Measurements from ENCODE around the gene FARSA.
"Not testable (repeated sequence)": the region's sequence is repeated elsewhere in the genome, so short reads cannot be mapped to it uniquely, and the experiment has no call there.

Gene FARSA

GRCh38 chr19:12891553-12892021 lies 41.9 kb downstream of the FARSA start:
- H3K4me1 Mint-ChIP-seq, result peaks cover 19% of the 10 kb centered on the region
- no peaks in the 10 kb centered on the region for H3K27me3 Mint-ChIP-seq
- H3K9me3 Mint-ChIP-seq, result no peaks in the 10 kb centered on the region
- peaks cover 9% of the 10 kb centered on the region for H3K36me3 Mint-ChIP-seq
- H3K27ac Mint-ChIP-seq, result no peak overlapping the region
- peak overlapping the region; percentile 100 for H3K4me3 Mint-ChIP-seq

GRCh38 chr19:12890787-12891552 lies 42.5 kb downstream of the FARSA start, which contains the start of gene GCDH:
Gene GCDH, plus strand, starts transcription at chr19:12891160. Its CDS starts 145 bp downstream, at chr19:12891305.
- peak within 1 kb of the TSS; percentile 91 for H3K27ac Mint-ChIP-seq
- H3K9me3 Mint-ChIP-seq, result no peaks in the 10 kb centered on the region
- peak within 1 kb of the TSS; percentile 100 for H3K4me3 Mint-ChIP-seq
- peaks cover 9% of the 10 kb centered on the region for H3K36me3 Mint-ChIP-seq
- H3K27me3 Mint-ChIP-seq, result no peaks in the 10 kb centered on the region
- H3K4me1 Mint-ChIP-seq, result peaks cover 21% of the 10 kb centered on the region

GRCh38 chr19:12890299-12890786 lies 43.2 kb downstream of the FARSA start:
- Mint-ChIP-seq H3K4me3 (peak overlapping the region; percentile 100), H3K4me1 (peaks cover 21% of the 10 kb centered on the region)

DNA sequence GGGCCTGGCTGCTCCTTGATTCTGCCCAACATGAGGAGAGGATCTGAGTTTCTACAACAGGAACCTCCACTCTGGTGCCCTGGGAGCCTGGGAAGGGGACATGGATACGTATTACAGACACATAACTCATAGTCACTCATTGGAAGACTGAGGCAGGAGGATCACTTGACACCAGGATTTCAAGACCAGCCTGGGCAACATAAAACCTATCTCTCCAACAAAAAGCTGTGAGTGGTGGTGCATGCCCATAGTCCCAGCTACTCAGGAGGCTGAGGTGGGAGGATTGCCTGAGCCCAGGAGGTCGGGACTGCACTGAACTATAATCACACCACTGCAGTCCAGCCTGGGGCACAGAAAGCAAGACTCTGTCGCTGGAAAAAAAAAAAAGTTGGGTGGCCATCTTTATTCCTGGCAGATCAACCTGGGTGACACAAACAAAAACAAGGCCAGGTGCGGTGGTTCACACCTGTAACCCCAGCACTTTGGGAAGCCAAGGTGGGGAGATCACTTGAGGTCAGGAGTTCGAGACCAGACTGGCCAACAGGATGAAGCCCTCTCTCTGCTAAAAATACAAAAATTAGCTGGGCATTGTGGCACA lies 45.4 kb downstream of the FARSA start:
- Mint-ChIP-seq H3K36me3 (peaks cover 3% of the 10 kb centered on the region), H3K27me3 (no peaks in the 10 kb centered on the region), H3K4me1 (peaks cover 27% of the 10 kb centered on the region), H3K9me3 (no peaks in the 10 kb centered on the region), H3K4me3 (no peak overlapping the region), H3K27ac (no peak overlapping the region)

More at GRCh38 chr19:12890299-12890786, 43.2 kb downstream of the FARSA start:
- not testable (repeated sequence) for H3K27me3 Mint-ChIP-seq, H3K9me3 Mint-ChIP-seq, H3K36me3 Mint-ChIP-seq
- H3K27ac Mint-ChIP-seq, result peak overlapping the region; percentile 91

- Mint-ChIP-seq H3K9me3 (no peaks in the 10 kb centered on the region), H3K27ac (no peak within 1 kb of the TSS), H3K4me3 (peak within 1 kb of the TSS; percentile 59), H3K4me1 (peaks cover 26% of the 10 kb centered on the region), H3K27me3 (no peaks in the 10 kb centered on the region), H3K36me3 (peaks cover 3% of the 10 kb centered on the region)
Observed at GRCh38 chr19:12886969-12887747, 46.4 kb downstream of the FARSA start, which contains the start of gene KLF1. Gene KLF1, minus strand, starts transcription at chr19:12887201. Its CDS starts 61 bp downstream, at chr19:12887140.

- H3K27me3 Mint-ChIP-seq, result no peaks in the 10 kb centered on the region
- H3K4me3 Mint-ChIP-seq, result peak overlapping the region; percentile 59
- no peaks in the 10 kb centered on the region for H3K9me3 Mint-ChIP-seq
- no peak overlapping the region for H3K27ac Mint-ChIP-seq
- peaks cover 3% of the 10 kb centered on the region for H3K36me3 Mint-ChIP-seq
- peaks cover 23% of the 10 kb centered on the region for H3K4me1 Mint-ChIP-seq
Observed at GRCh38 chr19:12886651-12886968, 46.9 kb downstream of the FARSA start.

GRCh38 chr19:12885749-12886650 lies 47.5 kb downstream of the FARSA start:
- Mint-ChIP-seq H3K4me3 (peak overlapping the region; percentile 59), H3K4me1 (peaks cover 21% of the 10 kb centered on the region), H3K36me3 (peaks cover 1% of the 10 kb centered on the region), H3K27me3 (no peaks in the 10 kb centered on the region), H3K27ac (no peak overlapping the region), H3K9me3 (no peaks in the 10 kb centered on the region)

GRCh38 chr19:12884926-12885748 lies 48.4 kb downstream of the FARSA start:
- Mint-ChIP-seq H3K36me3 (no peaks in the 10 kb centered on the region), H3K4me1 (peaks cover 21% of the 10 kb centered on the region), H3K27ac (peak overlapping the region; percentile 79), H3K4me3 (peak overlapping the region; percentile 89), H3K27me3 (no peaks in the 10 kb centered on the region), H3K9me3 (no peaks in the 10 kb centered on the region)

- no peaks in the 10 kb centered on the region for H3K36me3 Mint-ChIP-seq
- no peaks in the 10 kb centered on the region for H3K9me3 Mint-ChIP-seq
- no peaks in the 10 kb centered on the region for H3K27me3 Mint-ChIP-seq
- no peak overlapping the region for H3K27ac Mint-ChIP-seq
- H3K4me3 Mint-ChIP-seq, result peak overlapping the region; percentile 89
- H3K4me1 Mint-ChIP-seq, result peaks cover 26% of the 10 kb centered on the region
Observed at GRCh38 chr19:12884627-12884925, 48.9 kb downstream of the FARSA start.

GRCh38 chr19:12884202-12884601 lies 49.3 kb downstream of the FARSA start:
- H3K36me3 Mint-ChIP-seq, result no peaks in the 10 kb centered on the region
- H3K9me3 Mint-ChIP-seq, result no peaks in the 10 kb centered on the region
- no peak overlapping the region for H3K4me3 Mint-ChIP-seq
- H3K4me1 Mint-ChIP-seq, result peaks cover 27% of the 10 kb centered on the region
- no peaks in the 10 kb centered on the region for H3K27me3 Mint-ChIP-seq
- H3K27ac Mint-ChIP-seq, result no peak overlapping the region

DNA sequence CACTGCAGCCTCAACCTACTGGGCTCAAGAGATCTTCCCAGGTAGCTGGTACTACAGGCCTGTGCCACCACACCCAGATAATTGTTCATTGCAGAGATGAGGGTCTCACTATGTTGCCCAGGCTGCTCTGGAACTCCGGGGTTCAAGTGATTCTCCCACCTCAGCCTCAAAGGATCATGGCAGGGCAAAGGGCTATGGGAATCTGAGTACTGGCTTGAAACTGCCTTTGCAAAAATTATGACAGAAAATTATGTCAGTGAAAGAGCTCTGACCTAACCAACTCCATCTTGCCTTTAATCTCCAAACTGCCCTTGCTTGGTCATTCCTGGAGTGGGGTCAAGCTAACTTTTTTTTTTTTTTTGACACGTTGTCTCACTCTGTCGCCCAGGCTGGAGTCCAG lies 50.9 kb downstream of the FARSA start:
- peak overlapping the region; percentile 89 for H3K4me3 Mint-ChIP-seq
- no peaks in the 10 kb centered on the region for H3K9me3 Mint-ChIP-seq
- no peaks in the 10 kb centered on the region for H3K27me3 Mint-ChIP-seq
- H3K4me1 Mint-ChIP-seq, result peaks cover 24% of the 10 kb centered on the region
- H3K27ac Mint-ChIP-seq, result no peak overlapping the region
- H3K36me3 Mint-ChIP-seq, result no peaks in the 10 kb centered on the region

DNA sequence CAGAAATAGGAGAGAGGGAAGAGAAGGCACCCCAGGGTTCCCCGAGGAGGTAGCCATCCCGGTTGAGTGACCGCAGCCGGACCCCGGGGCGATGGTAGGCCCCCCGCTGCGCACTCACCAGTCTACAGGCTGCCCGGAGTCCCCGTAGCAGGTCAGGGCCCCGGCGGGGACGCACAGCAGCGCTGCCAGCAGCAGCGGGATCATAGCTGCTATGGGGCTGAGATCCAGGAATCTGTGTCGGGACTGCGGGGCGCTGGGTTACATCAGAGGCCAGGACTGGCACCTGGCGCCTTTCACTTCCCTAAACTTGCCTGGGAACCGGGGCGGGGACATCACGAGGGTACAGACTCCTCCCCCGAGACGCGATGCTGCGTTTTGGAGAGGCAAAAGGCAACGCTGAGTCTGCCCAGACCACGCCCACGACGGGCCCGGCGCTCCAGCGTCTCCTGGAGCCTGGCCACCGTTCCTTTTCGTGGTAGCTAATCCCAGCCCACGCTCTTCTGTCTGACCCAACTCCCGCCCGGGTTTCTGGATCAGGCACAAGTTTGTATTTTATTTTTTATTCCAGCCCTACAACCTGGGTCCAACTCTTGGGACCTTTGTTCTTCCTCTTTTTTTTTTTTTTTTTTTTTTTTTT lies 52.2 kb downstream of the FARSA start, which contains the start of gene DNASE2:
DNASE2 (minus strand) TSS at position 278 of the 637 bp plus-strand sequence; CDS start at position 204, 74 bp downstream.
- H3K4me1 Mint-ChIP-seq, result peaks cover 20% of the 10 kb centered on the region
- H3K27ac Mint-ChIP-seq, result peak within 1 kb of the TSS; percentile 83
- H3K4me3 Mint-ChIP-seq, result peak within 1 kb of the TSS; percentile 89
- no peaks in the 10 kb centered on the region for H3K27me3 Mint-ChIP-seq
- H3K9me3 Mint-ChIP-seq, result no peaks in the 10 kb centered on the region
- H3K36me3 Mint-ChIP-seq, result no peaks in the 10 kb centered on the region

DNA sequence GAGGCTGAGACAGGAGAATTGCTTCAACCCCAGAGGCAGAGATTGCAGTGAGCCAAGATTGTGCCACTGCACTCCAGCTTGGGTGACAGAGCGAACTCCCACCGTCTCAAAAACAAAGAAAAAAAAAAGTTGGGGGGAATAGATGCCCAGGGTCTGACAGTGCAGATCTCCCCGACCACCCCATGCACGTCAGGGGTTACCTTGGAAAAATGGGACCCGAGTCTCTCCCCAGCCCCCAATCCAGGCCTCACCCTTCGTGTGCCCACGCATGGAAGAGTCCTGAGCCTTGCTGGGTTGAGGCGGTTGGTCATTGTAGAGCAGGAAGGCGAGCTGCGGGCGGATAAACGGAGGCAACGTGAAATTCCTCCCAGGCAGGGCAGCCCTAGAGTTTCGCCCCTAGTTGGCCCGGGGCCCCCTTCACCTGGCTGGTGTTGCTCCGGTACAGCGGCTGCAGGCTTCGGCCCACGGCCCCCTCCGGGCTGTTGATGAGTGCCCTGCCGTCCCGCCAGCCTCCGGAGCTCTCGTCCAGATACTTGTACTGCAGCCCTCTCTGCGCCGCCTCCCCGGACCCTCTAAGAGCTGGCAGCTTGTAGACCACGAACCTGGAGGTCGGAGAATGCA lies 52.9 kb downstream of the FARSA start:
- Mint-ChIP-seq H3K4me3 (peak overlapping the region; percentile 89), H3K27me3 (no peaks in the 10 kb centered on the region), H3K27ac (peak overlapping the region; percentile 55), H3K36me3 (no peaks in the 10 kb centered on the region), H3K4me1 (peaks cover 20% of the 10 kb centered on the region), H3K9me3 (no peaks in the 10 kb centered on the region)

Measured in activated naive CD4-positive, alpha-beta T cell treated with anti-CD3 and anti-CD28 coated beads, Interleukin-2, amount 50 U/mL, for 24 hours (primary cell).